K562 (cell line): ENCODE measurements around the gene RTL1. TPM values are rescaled to one million over a fixed set of nuclear protein-coding genes. Genes with fewer than 3 reads are reported as not detected.

Experiments
- BCOR ChIP-seq: fragments of 450-650 bp; IDR thresholded peaks from 2 replicates; pipeline ENCODE4 v1.6.1; 2016
- CTBP1 ChIP-seq: fragments of 450-650 bp; IDR thresholded peaks from 2 replicates; pipeline ENCODE4 v1.6.1; 2016; ENCODE audit warnings: borderline replicate concordance
- CTCF ChIP-seq, 3 experiments: IDR thresholded peaks in 2 of 3; conservative IDR thresholded peaks in 1 of 3; 2 replicates each; pipeline ENCODE4 v1.5.1; 2011 to 2012; ENCODE audit warnings: low read length in 3 of 3, mild to moderate bottlenecking in 3 of 3, control low read depth in 2 of 3, improper control_type of control experiment in 1 of 3, inconsistent platforms in 1 of 3, low read depth in 1 of 3, mixed read lengths in 1 of 3, moderate library complexity in 1 of 3; ENCODE audit not compliant: insufficient read depth in 2 of 3
- ERF ChIP-seq: fragments of 450-650 bp; formaldehyde crosslinking; IDR thresholded peaks from 2 replicates; pipeline ENCODE4 v1.4.0; 2020; ENCODE audit warnings: mild to moderate bottlenecking, mixed read lengths
- HMG20A ChIP-seq: fragments of 450-650 bp; formaldehyde crosslinking; conservative IDR thresholded peaks from 2 replicates; pipeline ENCODE4 v1.4.0; 2020; ENCODE audit warnings: mild to moderate bottlenecking, mixed read lengths
- KHSRP ChIP-seq: fragments of 450-650 bp; IDR thresholded peaks from 2 replicates; pipeline ENCODE4 v1.6.1; 2017
- MYC ChIP-seq, 2 experiments: fragments of 250-450 bp in 1 of 2; sonication (Bioruptor Pico) in 1 of 2; IDR thresholded peaks; 2 replicates each; pipeline versions ENCODE4 v1.5.1 to v1.6.1; 2012 to 2021; ENCODE audit warnings: low read depth in 2 of 2, borderline replicate concordance in 1 of 2, improper control_type of control experiment in 1 of 2, low read length in 1 of 2, mild to moderate bottlenecking in 1 of 2, moderate library complexity in 1 of 2
- NFE2L1 ChIP-seq: fragments of 450-650 bp; IDR thresholded peaks from 2 replicates; pipeline ENCODE4 v1.6.1; 2016; ENCODE audit warnings: missing genetic modification characterization, low read depth, mild to moderate bottlenecking, missing compliant biosample characterization, moderate library complexity, borderline replicate concordance
- POU5F1 ChIP-seq: fragments of 150-350 bp; IDR thresholded peaks from 2 replicates; pipeline ENCODE4 v1.6.1; 2014; ENCODE audit warnings: borderline replicate concordance, low read length, low read depth, mild to moderate bottlenecking; ENCODE audit not compliant: partially characterized antibody
- RBM17 ChIP-seq: fragments of 200-400 bp; formaldehyde crosslinking; IDR thresholded peaks from 2 replicates; pipeline ENCODE4 v1.6.1; 2017; ENCODE audit warnings: low read depth, mild to moderate bottlenecking, low read length, borderline replicate concordance
- VEZF1 ChIP-seq: fragments of 200-800 bp; sonication (Bioruptor generic); IDR thresholded peaks from 2 replicates; pipeline ENCODE4 v1.6.1; 2017; ENCODE audit warnings: missing genetic modification characterization, missing compliant biosample characterization
- ZFP91 ChIP-seq: sonication (generic); formaldehyde crosslinking; IDR thresholded peaks from 2 replicates; pipeline ENCODE4 v1.8.0; 2022; ENCODE audit warnings: mild to moderate bottlenecking, missing genetic modification reagents
- ZNF253 ChIP-seq: fragments of 250-450 bp; sonication (Bioruptor Pico); conservative IDR thresholded peaks from 2 replicates; pipeline ENCODE4 v1.6.1; 2021; ENCODE audit warnings: mild to moderate bottlenecking
- ZNF511 ChIP-seq: sonication (generic); formaldehyde crosslinking; IDR thresholded peaks from 2 replicates; pipeline ENCODE4 v1.8.0; 2022; ENCODE audit warnings: mild to moderate bottlenecking, missing genetic modification reagents
- ZNF639 ChIP-seq, 2 experiments: fragments of 200-800 bp in 1 of 2; sonication (Bioruptor generic) in 1 of 2; sonication (generic) in 1 of 2; formaldehyde crosslinking in 1 of 2; IDR thresholded peaks in 1 of 2; conservative IDR thresholded peaks in 1 of 2; 2 replicates each; pipeline versions ENCODE4 v1.5.0 to v1.6.1; 2016 to 2020; ENCODE audit warnings: missing compliant biosample characterization in 1 of 2, missing genetic modification characterization in 1 of 2, missing genetic modification reagents in 1 of 2
- ZNF707 ChIP-seq: fragments of 250-450 bp; sonication (Bioruptor Pico); conservative IDR thresholded peaks from 2 replicates; pipeline ENCODE4 v1.8.0; 2022; ENCODE audit warnings: inconsistent platforms, mild to moderate bottlenecking, moderate library complexity
- ZNF77 ChIP-seq: fragments of 250-450 bp; sonication (Bioruptor Pico); IDR thresholded peaks from 2 replicates; pipeline ENCODE4 v1.5.0; 2020
- ZNF780A ChIP-seq: fragments of 250-450 bp; sonication (Bioruptor Pico); IDR thresholded peaks from 2 replicates; pipeline ENCODE4 v1.5.0; 2021; ENCODE audit warnings: mild to moderate bottlenecking
- polyA plus RNA-seq, 8 experiments: library from polyadenylated mRNA; depleted of rRNA in 4 of 8; stranded (reverse) in 5 of 8; unstranded in 3 of 8; fragments of >200 nt; fragmentation: Nextera tagmentation in 2 of 8; fragmentation: Illumina TruSeq in 1 of 8; extraction: Ambion mirVana in 2 of 8; extraction: Trizol in 1 of 8; gene quantifications; 2 replicates each; pipeline versions ENCODE4 v1.2.1 to v1.2.3, GENCODE V29; 2011 to 2014; ENCODE audit warnings: inconsistent platforms in 1 of 8, missing spikeins in 1 of 8
- total RNA-seq, 7 experiments: library from RNA; depleted of rRNA in 6 of 7; stranded (reverse); fragments of >200 nt in 6 of 7; fragmentation: Illumina TruSeq in 2 of 7; extraction: Trizol in 2 of 7; gene quantifications; 2 replicates each; pipeline versions ENCODE4 v1.2.1 to v1.2.3, GENCODE V29; 2011 to 2021; ENCODE audit warnings: low replicate concordance in 1 of 7

RTL1 gene
- total and polyA plus RNA-seq, 9 of the 15 experiments (the other 6 are each of a cell fraction or from before 2014, with no cell fraction given): not detected

- TF ChIP-seq CTCF (IDR thresholded peaks at IDR 0.05 in 2 of 3, conservative IDR thresholded peaks at IDR 0.05 in 1 of 3; ENCODE audit: insufficient read depth in 2 of 3, low read depth in 1 of 3, low read length in 3 of 3) (peak; percentile 82 to 87 (median 83)), ZFP91 (CRISPR knock-in tag) (no peak), RBM17 (no peak), ZNF253 (no peak), ZNF639 (CRISPR knock-in tag; conservative IDR thresholded peaks at IDR 0.05 in 1 of 2, IDR thresholded peaks at IDR 0.05 in 1 of 2) (peak in 1 of 2 experiments; percentile 24; a peak in 1 of 4 replicates), ERF (CRISPR knock-in tag) (no peak), MYC (IDR thresholded peaks at IDR 0.05; ENCODE audit: low read depth, low read length) (peak; percentile 34; the same call in 1 of the 2 replicates), MYC (CRISPR knock-in tag; IDR thresholded peaks at IDR 0.05; ENCODE audit: borderline replicate concordance, low read depth) (no peak), KHSRP (no peak), POU5F1 (no peak), HMG20A (CRISPR knock-in tag) (no peak), CTBP1 (peak; percentile 36; the same call in 1 of the 2 replicates), VEZF1 (peak; percentile 47), ZNF77 (CRISPR knock-in tag) (no peak), BCOR (peak; percentile 32; the same call in 1 of the 2 replicates), ZNF780A (no peak), ZNF707 (CRISPR knock-in tag) (no peak), ZNF511 (CRISPR knock-in tag) (no peak), NFE2L1 (tag) (no peak)
Observed at GRCh38 chr14:100850841-100851585, 52.5 kb downstream of the RTL1 start (continued).
